Neural cell (in vitro differentiated cells): ENCODE results near the gene RPL31.

Experiments
- CTCF ChIP-seq: fragments of 450-650 bp; IDR thresholded peaks from 2 replicates; pipeline ENCODE4 v1.5.1; 2014; ENCODE audit warnings: antibody characterized with exemption, mild to moderate bottlenecking, moderate library complexity; ENCODE audit not compliant: poor library complexity, severe bottlenecking
- EZH2 ChIP-seq: fragments of 200-600, 300-800 bp; shearing (Covaris generic), sonication (generic); IDR thresholded peaks from 2 replicates; pipeline ENCODE4 v1.6.1; 2014; ENCODE audit warnings: antibody characterized with exemption, low read length, borderline replicate concordance, mild to moderate bottlenecking; ENCODE audit not compliant: insufficient read depth, poor library complexity, severe bottlenecking
- RAD21 ChIP-seq: fragments of 450-650 bp; conservative IDR thresholded peaks from 2 replicates; pipeline ENCODE4 v1.6.1; 2014; ENCODE audit warnings: antibody characterized with exemption, mild to moderate bottlenecking, moderate library complexity
- TAF1 ChIP-seq: IDR thresholded peaks from 2 replicates; pipeline ENCODE4 v1.6.1; 2012; ENCODE audit warnings: low read depth

GRCh38 chr2:101041413-101041812, 39.3 kb downstream of the RPL31 start:
- TF ChIP-seq CTCF = no peak
- TF ChIP-seq TAF1 = no peak
- TF ChIP-seq RAD21 = no peak
- TF ChIP-seq EZH2 = no peak
